Fibroblast of lung (primary cell): ENCODE data around the gene FUT8. TPM values are rescaled to one million over a fixed set of nuclear protein-coding genes. Genes with fewer than 3 reads are reported as not detected.

Experiments used
- DNase-seq, 2 donors: peaks; one replicate each; pipeline versions ENCODE4 v3.0.0 to v3.0.0-alpha.2; 2010; ENCODE audit warnings: low read depth in 2 of 2
- H2AFZ ChIP-seq: 2 replicates; pipeline ENCODE4 v1.5.1; 2012; ENCODE audit warnings: low read length, control low read depth, inconsistent platforms
- H3K27ac ChIP-seq: 2 replicates; pipeline ENCODE4 v1.5.1; 2011; ENCODE audit warnings: low read length, control low read depth; ENCODE audit not compliant: insufficient read depth
- H3K27me3 ChIP-seq: 2 replicates; pipeline ENCODE4 v1.5.1; 2011; ENCODE audit warnings: mild to moderate bottlenecking, low read length; ENCODE audit not compliant: control insufficient read depth, insufficient read depth
- H3K36me3 ChIP-seq: 2 replicates; pipeline ENCODE4 v1.5.1; 2011; ENCODE audit warnings: low read length; ENCODE audit not compliant: control insufficient read depth, insufficient read depth
- H3K4me1 ChIP-seq: 2 replicates; pipeline ENCODE4 v1.5.1; 2011; ENCODE audit warnings: low read length; ENCODE audit not compliant: control insufficient read depth, insufficient read depth; ENCODE audit errors: extremely low read depth
- H3K4me2 ChIP-seq: 2 replicates; pipeline ENCODE4 v1.5.1; 2011; ENCODE audit warnings: low read length, control low read depth; ENCODE audit not compliant: insufficient read depth; ENCODE audit errors: extremely low read depth
- H3K4me3 ChIP-seq, 4 experiments: fragments of 200-600 bp in 1 of 4; sonication (generic) in 1 of 4; replicated peaks in 1 of 4; 2 replicates each; pipeline ENCODE4 v1.5.1; 2011 to 2016; ENCODE audit warnings: low read length in 4 of 4, low read depth in 3 of 4, mild to moderate bottlenecking in 3 of 4, control low read depth in 2 of 4, inconsistent platforms in 1 of 4, mixed read lengths in 1 of 4; ENCODE audit not compliant: insufficient read depth in 1 of 4; ENCODE audit errors: control extremely low read depth in 1 of 4
- H3K79me2 ChIP-seq: 2 replicates; pipeline ENCODE4 v1.5.1; 2012; ENCODE audit warnings: mild to moderate bottlenecking, low read length, inconsistent platforms; ENCODE audit not compliant: control insufficient read depth, insufficient read depth
- H3K9ac ChIP-seq: 2 replicates; pipeline ENCODE4 v1.5.1; 2011; ENCODE audit warnings: mild to moderate bottlenecking, low read length, control low read depth; ENCODE audit not compliant: insufficient read depth
- H3K9me3 ChIP-seq: 2 replicates; pipeline ENCODE4 v1.5.1; 2012; ENCODE audit warnings: low read depth, low read length; ENCODE audit not compliant: control insufficient read depth, insufficient read depth
- H4K20me1 ChIP-seq: 2 replicates; pipeline ENCODE4 v1.5.1; 2011; ENCODE audit warnings: low read length; ENCODE audit not compliant: control insufficient read depth, insufficient read depth; ENCODE audit errors: extremely low read depth
- CTCF ChIP-seq, 2 donors: IDR thresholded peaks in 1 of 2; conservative IDR thresholded peaks in 1 of 2; 1 replicate in 1 of 2; 2 replicates in 1 of 2; pipeline ENCODE4 v1.5.1; 2011 to 2012; ENCODE audit warnings: low read length in 2 of 2, control low read depth in 1 of 2, inconsistent platforms in 1 of 2, low read depth in 1 of 2, mild to moderate bottlenecking in 1 of 2
- EZH2 ChIP-seq: IDR thresholded peaks from 2 replicates; pipeline ENCODE4 v1.5.1; 2012; ENCODE audit warnings: low read length, control low read depth, mild to moderate bottlenecking; ENCODE audit errors: missing control alignments
- polyA plus RNA-seq, 2 donors: library from polyadenylated mRNA; depleted of rRNA in 1 of 2; stranded (reverse) in 1 of 2; unstranded in 1 of 2; fragments of >200 nt; gene quantifications; 2 replicates each; pipeline ENCODE4 v1.2.1, GENCODE V29; 2011 to 2012; ENCODE audit warnings: missing spikeins in 1 of 2
- total RNA-seq: library from RNA; depleted of rRNA; stranded (reverse); fragments of >200 nt; gene quantifications from 2 replicates; pipeline ENCODE4 v1.2.1, GENCODE V29; 2014

The FUT8 gene
- total and polyA plus RNA-seq, 2 donors (not counting 1 experiment from before 2014, with no cell fraction given), result 51.4 to 95.8 TPM

GRCh38 chr14:65771271-65771670, 358.7 kb downstream of the FUT8 start:
- Histone ChIP-seq H3K4me3 (no peak overlapping the region), H4K20me1 (no peaks in the 10 kb centered on the region), H3K9ac (no peak overlapping the region), H3K27ac (no peak overlapping the region), H3K36me3 (no peaks in the 10 kb centered on the region), H3K79me2 (no peaks in the 10 kb centered on the region), H2AFZ (no peak overlapping the region), H3K9me3 (no peaks in the 10 kb centered on the region), H3K4me1 (no peaks in the 10 kb centered on the region), H3K4me2 (no peak overlapping the region), H3K27me3 (no peaks in the 10 kb centered on the region)
- TF ChIP-seq EZH2, result no peak
- no peak for TF ChIP-seq CTCF (conservative IDR thresholded peaks at IDR 0.05 in 1 of 2, IDR thresholded peaks at IDR 0.05 in 1 of 2; ENCODE audit: low read depth in 1 of 2, low read length in 2 of 2)
- no peak for DNase-seq

GRCh38 chr14:65772466-65772865, 359.9 kb downstream of the FUT8 start:
- H4K20me1 ChIP-seq, result no peaks in the 10 kb centered on the region
- H3K9me3 ChIP-seq, result no peaks in the 10 kb centered on the region
- H3K4me3 ChIP-seq, result no peak overlapping the region
- H3K27me3 ChIP-seq, result no peaks in the 10 kb centered on the region
- no peak for DNase-seq
- no peak overlapping the region for H2AFZ ChIP-seq
- no peak overlapping the region for H3K27ac ChIP-seq
- H3K36me3 ChIP-seq, result no peaks in the 10 kb centered on the region
- no peak overlapping the region for H3K9ac ChIP-seq
- H3K4me2 ChIP-seq, result no peak overlapping the region
- TF ChIP-seq CTCF (conservative IDR thresholded peaks at IDR 0.05 in 1 of 2, IDR thresholded peaks at IDR 0.05 in 1 of 2; ENCODE audit: low read depth in 1 of 2, low read length in 2 of 2) (no peak), EZH2 (no peak)
- no peaks in the 10 kb centered on the region for H3K79me2 ChIP-seq
- no peaks in the 10 kb centered on the region for H3K4me1 ChIP-seq

DNA sequence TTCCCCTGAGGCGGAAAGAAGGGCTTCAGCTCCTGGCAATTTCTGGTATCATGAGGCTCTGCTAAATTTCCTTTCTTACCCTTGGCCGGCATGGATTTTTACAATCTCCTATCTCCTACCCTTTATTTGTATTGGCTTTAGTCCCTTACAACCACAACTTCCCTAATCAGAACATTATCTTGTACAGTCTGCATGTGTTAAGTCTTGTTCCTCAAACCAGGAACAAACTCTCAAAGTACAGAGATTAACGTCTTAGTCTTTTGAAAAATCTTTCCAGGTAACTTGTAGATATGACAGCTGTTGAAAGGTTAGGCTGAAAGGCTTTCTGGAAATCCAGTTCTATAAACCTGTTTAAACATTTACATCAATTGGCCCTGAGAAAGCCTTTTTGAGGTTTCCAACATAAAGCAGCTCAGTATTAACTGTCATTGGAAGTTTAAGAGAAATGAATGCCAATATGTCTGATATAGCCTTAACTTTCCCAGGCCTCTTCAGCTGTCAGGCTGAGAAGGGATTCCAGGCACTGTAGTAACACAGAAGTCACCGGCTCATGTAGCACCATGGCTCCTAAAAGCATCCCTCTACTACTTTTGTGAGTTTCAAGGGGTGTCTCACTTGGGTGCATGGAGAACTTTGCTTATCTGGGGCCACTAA, 360.5 kb downstream of the FUT8 start:
- Histone ChIP-seq H3K9ac (no peak overlapping the region), H3K27ac (no peak overlapping the region), H3K27me3 (no peaks in the 10 kb centered on the region), H3K79me2 (no peaks in the 10 kb centered on the region), H3K4me2 (no peak overlapping the region), H3K36me3 (no peaks in the 10 kb centered on the region), H3K4me1 (no peaks in the 10 kb centered on the region), H4K20me1 (no peaks in the 10 kb centered on the region), H3K9me3 (no peaks in the 10 kb centered on the region), H2AFZ (no peak overlapping the region), H3K4me3 (no peak overlapping the region)
- DNase-seq, result peak in 1 of 2 donors; percentile 46
- TF ChIP-seq EZH2 (no peak), CTCF (conservative IDR thresholded peaks at IDR 0.05 in 1 of 2, IDR thresholded peaks at IDR 0.05 in 1 of 2; ENCODE audit: low read depth in 1 of 2, low read length in 2 of 2) (no peak)
